ENCODE measurements around the gene PICALM.
A peak's percentile ranks its signal among the peaks of the same experiment; 100 is the strongest.
"Not testable (repeated sequence)": the region's sequence is repeated elsewhere in the genome, so short reads cannot be mapped to it uniquely, and the experiment has no call there.

PICALM gene

GRCh38 chr11:85970593-85970992 is 98.3 kb downstream of the PICALM start:
- no peak for DNase-seq

- DNase-seq = no peak
Measured at GRCh38 chr11:85967457-85967856, 101.4 kb downstream of the PICALM start.

GRCh38 chr11:85965202-85965601 is 103.7 kb downstream of the PICALM start:
- DNase-seq = no peak

GRCh38 chr11:85961930-85962363 is 106.9 kb downstream of the PICALM start:
- peak; percentile 71 for DNase-seq

- DNase-seq = no peak
Measured at GRCh38 chr11:85961130-85961529, 107.8 kb downstream of the PICALM start.

GRCh38 chr11:85960678-85961077 is 108.2 kb downstream of the PICALM start:
- no peak for DNase-seq

- DNase-seq = no peak
Measured at GRCh38 chr11:85955531-85955930, 113.4 kb downstream of the PICALM start.

GRCh38 chr11:85953491-85954143 is 115.3 kb downstream of the PICALM start:
- DNase-seq = no peak

GRCh38 chr11:85952108-85952485 is 116.8 kb downstream of the PICALM start:
- DNase-seq = not testable (repeated sequence)

- DNase-seq = no peak
Measured at GRCh38 chr11:85951428-85952107, 117.3 kb downstream of the PICALM start.

GRCh38 chr11:85951049-85951405 is 117.9 kb downstream of the PICALM start:
- no peak for DNase-seq

- DNase-seq = no peak
Measured at GRCh38 chr11:85950317-85951048, 118.4 kb downstream of the PICALM start.

- no peak for DNase-seq
Measured at GRCh38 chr11:85949798-85950197, 119.1 kb downstream of the PICALM start.

- DNase-seq = no peak
Measured at GRCh38 chr11:85948884-85949283, 120.0 kb downstream of the PICALM start.

GRCh38 chr11:85947431-85948272 is 121.2 kb downstream of the PICALM start:
- DNase-seq = no peak

GRCh38 chr11:85946221-85946620 is 122.7 kb downstream of the PICALM start:
- DNase-seq = no peak

- no peak for DNase-seq
Measured at GRCh38 chr11:85945788-85946187, 123.1 kb downstream of the PICALM start.

- no peak for DNase-seq
Measured at GRCh38 chr11:85945296-85945695, 123.6 kb downstream of the PICALM start.

GRCh38 chr11:85941380-85941973 is 127.4 kb downstream of the PICALM start:
- DNase-seq = peak; percentile 42

- DNase-seq = no peak
Measured at GRCh38 chr11:85939099-85940015, 129.5 kb downstream of the PICALM start.

GRCh38 chr11:85937835-85938234 is 131.0 kb downstream of the PICALM start:
- no peak for DNase-seq

GRCh38 chr11:85935751-85936150 is 133.1 kb downstream of the PICALM start:
- DNase-seq = no peak

Measured in DMS79 treated with DMSO at 0.1 percent for 48 hours (cell line).